Activated CD4-positive, alpha-beta memory T cell treated with anti-CD3 and anti-CD28 coated beads, Interleukin-2, amount 10 ng/mL, durations not matched to agents 7 days and 5 days (primary cell): Measurements from ENCODE around the gene HBA2. TPM values are rescaled to one million over a fixed set of nuclear protein-coding genes. Genes with fewer than 3 reads are reported as not detected.
"Not testable (repeated sequence)": the region's sequence is repeated elsewhere in the genome, so short reads cannot be mapped to it uniquely, and the experiment has no call there.

ENCODE experiments used
- CTCF ChIA-PET: fragments of 350-600 bp; sonication (Branson Sonifier 250); formaldehyde crosslinking; loops from one replicate; lab custom pipeline; 2021; ENCODE audit warnings: antibody characterized with exemption, inconsistent platforms; lab: Charles Lee
- POLR2A ChIA-PET: fragments of 350-600 bp; sonication (Branson Sonifier 250); formaldehyde crosslinking; loops from one replicate; lab custom pipeline; 2021; ENCODE audit warnings: antibody characterized with exemption; lab: Charles Lee
- DNase-seq: peaks from one replicate; pipeline ENCODE4 v3.0.0-alpha.2; 2020
- H3K27ac Mint-ChIP-seq: one replicate; pipeline ENCODE4 v1.8.0; 2021; ENCODE audit warnings: mild to moderate bottlenecking, mixed read lengths
- H3K27me3 Mint-ChIP-seq: one replicate; pipeline ENCODE4 v1.8.0; 2021; ENCODE audit warnings: mixed read lengths
- H3K36me3 Mint-ChIP-seq: one replicate; pipeline ENCODE4 v1.8.0; 2021; ENCODE audit warnings: low read depth, mixed read lengths
- H3K4me1 Mint-ChIP-seq: one replicate; pipeline ENCODE4 v1.8.0; 2021; ENCODE audit warnings: mixed read lengths
- H3K4me3 Mint-ChIP-seq: one replicate; pipeline ENCODE4 v1.8.0; 2021; ENCODE audit warnings: mild to moderate bottlenecking, mixed read lengths
- H3K9me3 Mint-ChIP-seq: one replicate; pipeline ENCODE4 v1.8.0; 2021; ENCODE audit warnings: mixed read lengths
- total RNA-seq, 2 experiments: library from RNA; stranded (reverse); gene quantifications; one replicate each; pipeline ENCODE4 v1.2.3, GENCODE V29; 2021

The HBA2 gene
- total RNA-seq, result not detected

DNA sequence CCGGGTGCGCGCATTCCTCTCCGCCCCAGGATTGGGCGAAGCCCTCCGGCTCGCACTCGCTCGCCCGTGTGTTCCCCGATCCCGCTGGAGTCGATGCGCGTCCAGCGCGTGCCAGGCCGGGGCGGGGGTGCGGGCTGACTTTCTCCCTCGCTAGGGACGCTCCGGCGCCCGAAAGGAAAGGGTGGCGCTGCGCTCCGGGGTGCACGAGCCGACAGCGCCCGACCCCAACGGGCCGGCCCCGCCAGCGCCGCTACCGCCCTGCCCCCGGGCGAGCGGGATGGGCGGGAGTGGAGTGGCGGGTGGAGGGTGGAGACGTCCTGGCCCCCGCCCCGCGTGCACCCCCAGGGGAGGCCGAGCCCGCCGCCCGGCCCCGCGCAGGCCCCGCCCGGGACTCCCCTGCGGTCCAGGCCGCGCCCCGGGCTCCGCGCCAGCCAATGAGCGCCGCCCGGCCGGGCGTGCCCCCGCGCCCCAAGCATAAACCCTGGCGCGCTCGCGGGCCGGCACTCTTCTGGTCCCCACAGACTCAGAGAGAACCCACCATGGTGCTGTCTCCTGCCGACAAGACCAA, at the start of gene HBA2:
Gene HBA2, plus strand, starts transcription at position 503 of the 568 bp plus-strand sequence. Its CDS starts 37 bp downstream, at position 540.
- not testable (repeated sequence) for H3K9me3 Mint-ChIP-seq

GRCh38 chr16:123558-124350, 48.9 kb upstream of the HBA2 start:
- H3K36me3 Mint-ChIP-seq, POLR2A ChIA-PET, H3K4me3 Mint-ChIP-seq, DNase-seq, CTCF ChIA-PET, H3K4me1 Mint-ChIP-seq, H3K27ac Mint-ChIP-seq, H3K27me3 Mint-ChIP-seq, H3K9me3 Mint-ChIP-seq: not testable (repeated sequence)

More for the DNA sequence above, at the start of gene HBA2:
- POLR2A ChIA-PET, DNase-seq, H3K27ac Mint-ChIP-seq, H3K4me3 Mint-ChIP-seq, H3K36me3 Mint-ChIP-seq, CTCF ChIA-PET: not testable (repeated sequence)
- Mint-ChIP-seq H3K4me1 (peaks cover 15% of the 10 kb centered on the region), H3K27me3 (peaks cover 61% of the 10 kb centered on the region)

DNA sequence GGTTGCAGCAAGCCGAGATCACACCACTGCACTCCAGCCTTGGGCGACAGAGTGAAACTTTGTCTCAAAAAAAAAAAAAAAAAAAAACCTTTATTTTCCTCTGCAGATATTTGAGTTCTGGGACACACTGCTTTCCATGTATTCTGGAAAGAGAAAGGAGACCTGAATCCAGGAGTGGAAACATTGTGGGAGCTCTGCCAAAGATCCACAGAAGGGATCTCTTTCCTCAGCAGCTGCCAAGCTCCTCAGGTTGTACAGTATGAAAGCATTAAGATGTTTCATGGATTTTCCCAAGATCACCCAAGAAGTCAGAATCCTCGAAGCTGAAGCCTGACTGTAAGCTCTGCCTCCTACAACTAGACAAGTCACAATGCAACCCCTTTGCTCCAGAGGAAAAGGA, 47.7 kb upstream of the HBA2 start:
- ChIA-PET POLR2A (no interaction called here), CTCF (interaction anchor here (0.7 to 2.3 kb wide), 3 partner anchors 8 to 33 kb away, joined by 3 to 8 read pairs (median 5); no protein-coding TSS in a partner anchor)
- no peaks in the 10 kb centered on the region for H3K9me3 Mint-ChIP-seq
- no peaks in the 10 kb centered on the region for H3K27me3 Mint-ChIP-seq
- no peak overlapping the region for H3K27ac Mint-ChIP-seq
- H3K4me3 Mint-ChIP-seq, result no peak overlapping the region
- H3K4me1 Mint-ChIP-seq, result peaks cover 9% of the 10 kb centered on the region
- H3K36me3 Mint-ChIP-seq, result no peaks in the 10 kb centered on the region
- DNase-seq, result no peak

DNA sequence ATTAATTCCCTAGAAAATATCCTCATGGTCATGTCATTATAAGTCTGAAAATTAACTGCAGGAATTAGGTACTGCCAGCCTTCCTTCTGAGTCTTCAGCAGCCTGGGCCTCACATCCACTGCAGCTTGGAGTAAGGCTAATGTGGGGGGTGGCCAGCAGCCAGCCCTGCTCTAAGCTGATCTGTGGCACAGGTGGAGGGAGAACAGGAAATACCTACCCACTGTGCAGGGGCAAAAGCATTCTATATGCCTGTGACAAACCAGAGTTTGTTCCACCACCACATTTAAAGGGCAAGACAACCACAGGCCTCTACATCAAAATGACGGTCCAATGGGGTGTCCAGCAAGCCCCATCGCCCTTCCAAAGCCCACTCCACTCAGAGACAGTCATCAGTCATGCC, 43.6 kb upstream of the HBA2 start:
- POLR2A ChIA-PET, result interaction anchor here (1.0 kb wide), 1 partner anchor 9 kb away, joined by 3 read pairs; no protein-coding TSS in a partner anchor
- CTCF ChIA-PET, result no interaction called here
- H3K27me3 Mint-ChIP-seq, result no peaks in the 10 kb centered on the region
- H3K4me1 Mint-ChIP-seq, result peaks cover 23% of the 10 kb centered on the region
- no peaks in the 10 kb centered on the region for H3K9me3 Mint-ChIP-seq
- H3K4me3 Mint-ChIP-seq, result no peak overlapping the region
- no peak overlapping the region for H3K27ac Mint-ChIP-seq
- H3K36me3 Mint-ChIP-seq, result no peaks in the 10 kb centered on the region
- no peak for DNase-seq

DNA sequence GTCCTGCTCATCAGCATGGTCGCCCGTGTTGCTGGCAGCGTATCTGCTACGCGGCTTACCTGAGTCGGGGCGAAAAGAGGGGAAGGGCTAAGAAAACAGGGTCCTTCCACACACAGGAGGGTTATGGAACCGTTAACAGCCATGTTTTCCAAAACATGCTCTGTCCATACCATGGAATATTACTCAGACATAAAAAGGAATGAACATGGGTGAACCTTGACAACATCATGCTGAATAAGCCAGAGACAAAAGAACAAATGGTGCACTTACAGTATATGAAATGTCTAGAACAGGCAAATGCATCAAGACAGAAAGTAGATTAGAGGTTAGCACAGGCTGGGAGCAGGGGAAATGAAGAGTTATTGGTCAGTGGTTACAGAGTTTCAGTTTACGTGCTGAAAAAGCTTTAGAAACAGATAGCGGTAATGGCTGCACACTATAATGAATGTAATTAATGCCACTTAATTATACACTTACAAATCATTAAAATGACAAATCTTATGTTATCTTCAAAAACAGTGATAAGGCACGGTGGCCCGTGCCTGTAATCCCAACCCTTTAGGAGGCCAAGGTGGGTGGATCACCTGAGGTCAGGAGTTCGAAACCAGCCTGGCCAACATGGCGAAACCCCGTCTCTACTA, 42.0 kb upstream of the HBA2 start:
- ChIA-PET CTCF (interaction anchor here (2.0 kb wide), 1 partner anchor 24 kb away, joined by 4 read pairs; no protein-coding TSS in a partner anchor), POLR2A (no interaction called here)
- Mint-ChIP-seq H3K4me3 (no peak overlapping the region), H3K4me1 (peaks cover 34% of the 10 kb centered on the region), H3K27me3 (no peaks in the 10 kb centered on the region), H3K27ac (no peak overlapping the region), H3K36me3 (peaks cover 3% of the 10 kb centered on the region), H3K9me3 (no peaks in the 10 kb centered on the region)
- no peak for DNase-seq

- no peaks in the 10 kb centered on the region for H3K27me3 Mint-ChIP-seq
- H3K27ac Mint-ChIP-seq, result no peak overlapping the region
- H3K4me1 Mint-ChIP-seq, result peaks cover 41% of the 10 kb centered on the region
- no peaks in the 10 kb centered on the region for H3K9me3 Mint-ChIP-seq
- ChIA-PET CTCF (interaction anchor here (2.0 kb wide), 1 partner anchor 25 kb away, joined by 4 read pairs; no protein-coding TSS in a partner anchor), POLR2A (no interaction called here)
- H3K36me3 Mint-ChIP-seq, result peaks cover 6% of the 10 kb centered on the region
- DNase-seq, result no peak
- H3K4me3 Mint-ChIP-seq, result no peak overlapping the region
These were observed 40.6 kb upstream of the HBA2 start for GRCh38 chr16:132120-132519.

DNA sequence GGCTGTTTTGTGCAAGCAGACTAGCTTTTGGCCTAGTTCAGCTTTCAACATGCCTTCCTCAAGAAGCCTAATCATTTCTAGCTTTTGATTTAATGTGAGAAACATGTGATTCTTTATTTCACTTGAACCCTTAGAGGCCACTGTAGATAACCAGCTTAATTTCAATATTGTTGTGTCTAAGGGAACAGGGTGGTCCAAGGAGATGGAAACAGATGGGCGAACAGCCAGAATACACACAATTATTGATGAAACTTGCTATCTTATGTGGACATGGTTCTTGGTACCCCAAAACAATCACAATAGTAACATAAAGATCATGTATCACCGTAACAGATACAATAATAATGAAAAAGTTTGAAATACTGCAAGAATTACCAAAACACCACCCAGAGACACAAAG, 39.0 kb upstream of the HBA2 start:
- Mint-ChIP-seq H3K36me3 (peaks cover 6% of the 10 kb centered on the region), H3K27ac (no peak overlapping the region), H3K4me1 (peaks cover 47% of the 10 kb centered on the region), H3K4me3 (no peak overlapping the region), H3K9me3 (no peaks in the 10 kb centered on the region), H3K27me3 (no peaks in the 10 kb centered on the region)
- no peak for DNase-seq
- ChIA-PET CTCF (interaction anchor here (1.4 to 2.2 kb wide), 2 partner anchors 15 to 27 kb away, joined by 9 to 15 read pairs; no protein-coding TSS in a partner anchor), POLR2A (no interaction called here)

DNA sequence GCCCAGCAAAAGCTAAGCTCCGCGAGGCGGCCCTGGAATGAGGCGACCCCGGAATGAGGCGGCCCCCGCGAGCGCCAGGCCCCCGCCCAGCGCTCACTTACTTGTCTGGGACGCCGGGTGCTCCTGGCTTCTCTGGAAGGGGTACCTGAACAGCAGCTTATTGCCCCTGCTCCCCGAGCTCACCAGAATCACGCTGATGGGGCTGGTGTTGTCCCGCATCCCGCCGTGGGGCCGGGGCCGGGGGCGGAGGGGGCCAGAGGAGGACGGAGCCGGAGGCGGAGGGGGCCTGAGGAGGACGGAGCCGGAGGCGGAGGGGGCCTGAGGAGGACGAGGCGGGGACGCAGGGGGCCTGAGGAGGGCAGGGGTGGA, 34.6 kb upstream of the HBA2 start:
- Mint-ChIP-seq H3K27ac (peak overlapping the region; percentile 69), H3K27me3 (peaks cover 2% of the 10 kb centered on the region), H3K4me3 (peak overlapping the region; percentile 75), H3K4me1 (peaks cover 32% of the 10 kb centered on the region), H3K9me3 (no peaks in the 10 kb centered on the region), H3K36me3 (peaks cover 6% of the 10 kb centered on the region)
- ChIA-PET POLR2A (no interaction called here), CTCF (no interaction called here)
- DNase-seq, result peak; percentile 41

DNA sequence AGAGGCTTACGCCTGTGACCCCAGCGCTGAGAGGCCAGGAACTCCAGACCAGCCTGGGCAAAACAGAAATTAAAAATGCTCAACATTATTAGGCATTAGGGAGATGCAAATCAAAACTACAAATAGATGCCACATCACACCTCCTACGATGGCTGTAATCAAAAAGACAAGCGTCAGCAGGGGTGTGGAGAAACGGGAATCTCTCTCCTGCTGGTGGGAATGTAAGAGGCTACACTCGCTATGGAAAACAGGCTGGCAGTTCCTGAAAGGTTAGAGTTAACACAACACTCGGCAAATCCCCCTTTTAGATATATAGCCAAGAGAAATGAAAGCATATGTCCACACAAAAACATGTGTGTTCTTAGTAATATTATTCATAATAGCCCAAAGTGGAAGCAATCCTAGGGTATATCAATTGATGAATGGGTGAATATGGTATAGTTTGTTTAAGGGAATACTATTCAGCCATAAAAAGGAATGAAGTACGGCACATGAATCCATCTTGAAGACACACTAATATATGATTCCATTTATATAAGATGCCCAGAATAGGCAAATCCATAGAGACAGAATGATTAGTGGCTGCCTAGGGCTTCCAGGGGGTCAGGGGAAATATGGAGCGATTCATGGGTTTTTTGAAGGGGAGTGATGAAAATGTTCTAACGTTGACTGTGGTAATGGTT, 32.4 kb upstream of the HBA2 start:
- H3K9me3 Mint-ChIP-seq, result no peaks in the 10 kb centered on the region
- no peak for DNase-seq
- H3K27ac Mint-ChIP-seq, result peak overlapping the region; percentile 18
- H3K4me3 Mint-ChIP-seq, result peak overlapping the region; percentile 38
- CTCF ChIA-PET, result interaction anchor here (1.0 kb wide), 1 partner anchor 30 kb away, joined by 5 read pairs; no protein-coding TSS in a partner anchor
- POLR2A ChIA-PET, result no interaction called here
- H3K27me3 Mint-ChIP-seq, result peaks cover 9% of the 10 kb centered on the region
- peaks cover 18% of the 10 kb centered on the region for H3K4me1 Mint-ChIP-seq
- peaks cover 3% of the 10 kb centered on the region for H3K36me3 Mint-ChIP-seq

DNA sequence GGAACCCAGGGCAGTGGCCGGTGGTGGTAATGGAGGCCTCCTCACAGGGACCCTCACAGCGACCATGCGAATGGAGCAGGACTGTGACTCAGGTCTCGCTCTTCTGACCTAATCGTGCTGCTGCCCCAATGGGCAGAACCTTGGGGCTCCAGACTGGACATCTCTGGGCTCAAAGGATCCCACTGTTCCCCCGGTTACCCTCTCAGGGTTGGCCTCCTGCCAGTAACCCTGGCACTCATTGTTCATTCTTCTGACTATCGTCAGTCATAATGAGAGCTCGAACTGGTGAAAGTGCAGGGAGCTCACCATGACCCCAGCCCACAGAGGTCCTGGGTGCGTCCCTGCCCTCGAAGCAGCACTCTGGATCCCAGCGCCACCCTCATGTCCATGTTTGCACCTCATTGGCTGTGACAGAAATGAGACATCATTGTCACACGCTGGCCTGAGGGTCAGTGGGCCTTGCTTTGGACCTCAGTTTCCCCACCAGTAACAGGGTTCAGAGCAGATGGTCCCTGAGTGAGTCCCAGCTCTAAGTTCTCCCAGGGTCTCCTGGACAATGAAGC, 30.2 kb upstream of the HBA2 start:
- ChIA-PET POLR2A (no interaction called here), CTCF (no interaction called here)
- no peak overlapping the region for H3K4me3 Mint-ChIP-seq
- no peak overlapping the region for H3K27ac Mint-ChIP-seq
- no peaks in the 10 kb centered on the region for H3K9me3 Mint-ChIP-seq
- peaks cover 6% of the 10 kb centered on the region for H3K4me1 Mint-ChIP-seq
- no peaks in the 10 kb centered on the region for H3K36me3 Mint-ChIP-seq
- peaks cover 15% of the 10 kb centered on the region for H3K27me3 Mint-ChIP-seq
- DNase-seq, result no peak

GRCh38 chr16:143047-143446, 29.6 kb upstream of the HBA2 start:
- no peak overlapping the region for H3K27ac Mint-ChIP-seq
- H3K4me1 Mint-ChIP-seq, result peaks cover 5% of the 10 kb centered on the region
- no peaks in the 10 kb centered on the region for H3K9me3 Mint-ChIP-seq
- H3K4me3 Mint-ChIP-seq, result no peak overlapping the region
- ChIA-PET CTCF (no interaction called here), POLR2A (no interaction called here)
- no peaks in the 10 kb centered on the region for H3K36me3 Mint-ChIP-seq
- no peak for DNase-seq
- H3K27me3 Mint-ChIP-seq, result peaks cover 15% of the 10 kb centered on the region

GRCh38 chr16:143456-143855, 29.2 kb upstream of the HBA2 start:
- H3K27me3 Mint-ChIP-seq, result peaks cover 18% of the 10 kb centered on the region
- H3K4me3 Mint-ChIP-seq, result no peak overlapping the region
- ChIA-PET CTCF (no interaction called here), POLR2A (no interaction called here)
- no peaks in the 10 kb centered on the region for H3K36me3 Mint-ChIP-seq
- H3K4me1 Mint-ChIP-seq, result peaks cover 5% of the 10 kb centered on the region
- no peak overlapping the region for H3K27ac Mint-ChIP-seq
- H3K9me3 Mint-ChIP-seq, result no peaks in the 10 kb centered on the region
- DNase-seq, result no peak
